Body of pancreas (tissue), 4 donors: ENCODE results near the gene C1orf146. TPM values are rescaled to one million over a fixed set of nuclear protein-coding genes. Genes with fewer than 3 reads are reported as not detected.
"Not testable (repeated sequence)": the region's sequence is repeated elsewhere in the genome, so short reads cannot be mapped to it uniquely, and the experiment has no call there.

Source experiments
- ATAC-seq: fragments of 150-250 bp; one replicate; pipeline ENCODE4 v1.9.1; 2016
- DNase-seq, 4 donors: peaks; one replicate each; pipeline ENCODE4 v3.0.0-alpha.2; 2019
- H3K27ac ChIP-seq, 4 donors: fragments of 200-600 bp; sonication (generic); 1 replicate in 3 of 4; 2 replicates in 1 of 4; pipeline versions ENCODE4 v1.5.1 to v1.6.1; 2016 to 2019; ENCODE audit warnings: mild to moderate bottlenecking in 1 of 4, mixed read lengths in 1 of 4, moderate library complexity in 1 of 4
- H3K27me3 ChIP-seq, 2 donors: fragments of 200-600 bp; sonication (generic); one replicate each; pipeline ENCODE4 v1.6.0; 2016; ENCODE audit warnings: mild to moderate bottlenecking in 1 of 2
- H3K36me3 ChIP-seq, 2 donors: fragments of 200-600 bp; sonication (generic); replicated peaks in 1 of 2; 2 replicates each; pipeline ENCODE4 v1.5.1; 2016; ENCODE audit warnings: low read depth in 2 of 2; ENCODE audit not compliant: insufficient read depth in 1 of 2
- H3K4me1 ChIP-seq: fragments of 200-600 bp; sonication (generic); one replicate; pipeline ENCODE4 v1.6.0; 2016
- H3K4me3 ChIP-seq, 2 donors: fragments of 200-600 bp; sonication (generic); 1 replicate in 1 of 2; 2 replicates in 1 of 2; pipeline ENCODE4 v1.5.1; 2016 to 2019
- H3K9me3 ChIP-seq, 3 donors: fragments of 200-600 bp; sonication (generic); 1 replicate in 2 of 3; 2 replicates in 1 of 3; pipeline ENCODE4 v1.5.1; 2016
- POLR2A ChIP-seq, 3 donors: fragments of 450-650 bp; IDR thresholded peaks; one replicate each; pipeline ENCODE4 v1.6.1; 2016; ENCODE audit warnings: antibody characterized with exemption in 3 of 3, mild to moderate bottlenecking in 2 of 3
- WGBS, 2 donors: methylation state at CpG; one replicate each; pipeline ENCODE4 v1.1.5; 2017; 5-methylcytosine and 5-hydroxymethylcytosine counted together
- intact Hi-C: fragments of 100-400 bp; cut with DNase I; formaldehyde crosslinking; loops from one replicate; pipeline ENCODE4 v1.15.1; 2023
- total RNA-seq, 2 donors: library from RNA; depleted of rRNA; stranded (reverse); fragments of >200 nt; gene quantifications; one replicate each; pipeline ENCODE4 v1.1.0, GENCODE V29; 2016
- TF ChIP-seq, protein P1 (sequence below), 7 experiments: fragments of 450-650 bp in 4 of 7; fragments of 200-600 bp in 3 of 7; sonication (generic) in 3 of 7; IDR thresholded peaks; one replicate each; pipeline ENCODE4 v1.5.1; 2016 to 2019; ENCODE audit warnings: antibody characterized with exemption in 7 of 7

The C1orf146 gene
- total RNA-seq, 2 donors from 2014 or later = not detected

DNA sequence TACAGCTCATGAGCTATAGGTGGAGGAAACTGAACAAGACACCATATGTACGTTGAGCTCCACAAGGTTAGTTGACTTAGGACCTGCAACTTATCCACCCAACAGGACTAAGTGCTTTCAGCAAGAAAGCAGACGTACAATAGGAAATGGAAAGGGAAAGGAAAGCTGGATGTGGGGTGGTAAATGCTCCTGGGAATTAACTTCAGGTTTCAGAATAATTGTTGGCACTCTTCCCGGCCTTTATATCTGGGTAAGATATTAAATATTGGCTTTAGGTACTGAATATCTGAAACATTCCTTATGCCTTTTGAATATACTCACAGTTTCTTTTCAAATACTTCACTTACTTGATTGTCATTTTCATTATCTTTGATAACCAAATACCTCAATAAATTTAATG lies 44.8 kb downstream of the C1orf146 start:
- no peak for TF ChIP-seq POLR2A (IDR thresholded peaks at IDR 0.05)
- TF ChIP-seq, protein P1, sequence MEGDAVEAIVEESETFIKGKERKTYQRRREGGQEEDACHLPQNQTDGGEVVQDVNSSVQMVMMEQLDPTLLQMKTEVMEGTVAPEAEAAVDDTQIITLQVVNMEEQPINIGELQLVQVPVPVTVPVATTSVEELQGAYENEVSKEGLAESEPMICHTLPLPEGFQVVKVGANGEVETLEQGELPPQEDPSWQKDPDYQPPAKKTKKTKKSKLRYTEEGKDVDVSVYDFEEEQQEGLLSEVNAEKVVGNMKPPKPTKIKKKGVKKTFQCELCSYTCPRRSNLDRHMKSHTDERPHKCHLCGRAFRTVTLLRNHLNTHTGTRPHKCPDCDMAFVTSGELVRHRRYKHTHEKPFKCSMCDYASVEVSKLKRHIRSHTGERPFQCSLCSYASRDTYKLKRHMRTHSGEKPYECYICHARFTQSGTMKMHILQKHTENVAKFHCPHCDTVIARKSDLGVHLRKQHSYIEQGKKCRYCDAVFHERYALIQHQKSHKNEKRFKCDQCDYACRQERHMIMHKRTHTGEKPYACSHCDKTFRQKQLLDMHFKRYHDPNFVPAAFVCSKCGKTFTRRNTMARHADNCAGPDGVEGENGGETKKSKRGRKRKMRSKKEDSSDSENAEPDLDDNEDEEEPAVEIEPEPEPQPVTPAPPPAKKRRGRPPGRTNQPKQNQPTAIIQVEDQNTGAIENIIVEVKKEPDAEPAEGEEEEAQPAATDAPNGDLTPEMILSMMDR (IDR thresholded peaks at IDR 0.05) = no peak
- Histone ChIP-seq H3K9me3 (no peaks in the 10 kb centered on the region), H3K27me3 (no peaks in the 10 kb centered on the region), H3K4me3 (no peak overlapping the region), H3K4me1 (no peaks in the 10 kb centered on the region), H3K36me3 (peaks cover 0 to 8% of the 10 kb centered on the region in 2 donors), H3K27ac (no peak overlapping the region)
- 67% methylated on average over 3 of the region's 3 CpGs for WGBS, 2 donors
- no peak for DNase-seq
- ATAC-seq = no peak
- intact Hi-C loops = no loop called here

DNA sequence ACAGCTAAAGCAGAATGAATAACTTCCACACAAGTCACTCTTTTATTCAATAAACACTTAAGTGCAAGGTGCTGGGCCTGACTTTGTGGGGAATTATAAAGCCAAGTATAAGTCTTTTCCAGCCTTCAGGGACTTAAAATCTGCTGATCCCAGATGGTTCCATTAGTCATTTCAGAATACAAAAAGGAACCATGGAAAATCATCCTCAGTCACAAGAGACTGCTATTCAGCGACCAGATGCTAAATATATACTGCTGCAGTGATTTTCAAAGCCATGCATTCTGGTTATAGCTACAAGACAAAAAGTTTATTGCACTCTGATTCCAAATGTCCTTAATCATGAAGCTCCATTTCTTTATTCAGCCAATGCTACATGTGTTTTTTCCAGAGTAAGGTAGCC lies 55.3 kb downstream of the C1orf146 start:
- no peak for ATAC-seq
- TF ChIP-seq POLR2A (IDR thresholded peaks at IDR 0.05) = no peak
- TF ChIP-seq, protein P1 (IDR thresholded peaks at IDR 0.05) = no peak

DNA sequence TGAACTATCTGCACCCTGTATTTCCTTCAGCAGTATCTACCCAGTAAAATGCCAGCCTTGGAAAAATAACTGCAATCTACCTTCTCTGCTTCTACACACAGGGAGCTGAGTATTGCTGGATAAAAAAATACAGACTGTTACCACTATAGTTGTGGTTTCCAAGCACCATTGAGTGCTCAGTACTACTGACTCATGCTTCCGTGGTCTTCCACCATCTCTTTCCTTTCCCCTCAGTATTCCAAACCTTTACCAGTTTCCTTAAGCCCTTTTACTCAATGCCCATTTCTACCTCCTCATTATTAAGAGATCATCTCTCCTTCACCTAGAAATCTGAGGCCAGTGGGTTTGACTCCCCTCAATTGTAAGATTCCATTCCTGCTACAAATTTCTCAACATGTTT lies 57.2 kb downstream of the C1orf146 start:
- Histone ChIP-seq H3K27me3 (no peaks in the 10 kb centered on the region), H3K4me3 (no peak overlapping the region), H3K9me3 (no peaks in the 10 kb centered on the region), H3K36me3 (no peaks in the 10 kb centered on the region), H3K27ac (no peak overlapping the region), H3K4me1 (no peaks in the 10 kb centered on the region)
- TF ChIP-seq POLR2A (IDR thresholded peaks at IDR 0.05) = no peak
- TF ChIP-seq, protein P1 (IDR thresholded peaks at IDR 0.05) = no peak
- ATAC-seq (no peak), DNase-seq (no peak)
- WGBS, 2 donors = 88 to 96% methylated on average over 1 of the region's 1 CpG
- intact Hi-C loops = no loop called here

More for the DNA sequence above, 55.3 kb downstream of the C1orf146 start:
- no peak for DNase-seq
- Histone ChIP-seq H3K9me3 (no peaks in the 10 kb centered on the region), H3K4me1 (no peaks in the 10 kb centered on the region), H3K27me3 (no peaks in the 10 kb centered on the region), H3K4me3 (no peak overlapping the region), H3K27ac (no peak overlapping the region), H3K36me3 (no peaks in the 10 kb centered on the region)
- intact Hi-C loops = no loop called here
- WGBS, 2 donors = 89 to 96% methylated on average over 1 of the region's 1 CpG

DNA sequence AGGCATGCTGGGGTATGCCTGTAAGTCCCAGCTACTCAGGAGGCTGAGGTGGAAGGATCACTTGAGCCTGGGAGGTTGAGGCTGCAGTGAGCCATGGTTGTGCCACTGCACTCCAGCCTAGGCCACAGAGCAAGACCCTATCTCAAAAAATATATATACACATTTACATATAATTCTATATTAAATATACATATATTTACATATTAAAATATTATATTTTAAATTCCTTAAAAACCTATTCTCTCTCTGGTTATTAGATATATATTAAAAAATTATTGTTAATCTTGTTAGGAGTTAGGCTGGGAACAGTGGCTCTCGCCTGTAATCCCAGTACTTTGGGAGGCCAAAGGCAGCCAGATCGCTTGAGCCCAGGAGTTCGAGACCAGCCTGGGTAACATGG lies 58.4 kb downstream of the C1orf146 start:
- H3K27ac ChIP-seq = no peak overlapping the region
- no peaks in the 10 kb centered on the region for H3K36me3 ChIP-seq
- no peak for ATAC-seq
- no peaks in the 10 kb centered on the region for H3K27me3 ChIP-seq
- no peak overlapping the region for H3K4me3 ChIP-seq
- no peaks in the 10 kb centered on the region for H3K9me3 ChIP-seq
- intact Hi-C loops = no loop called here
- no peaks in the 10 kb centered on the region for H3K4me1 ChIP-seq
- DNase-seq = no peak
- WGBS, 2 donors = 92 to 98% methylated on average over 3 of the region's 3 CpGs
- TF ChIP-seq POLR2A (IDR thresholded peaks at IDR 0.05) = no peak
- TF ChIP-seq, protein P1 (IDR thresholded peaks at IDR 0.05) = no peak

DNA sequence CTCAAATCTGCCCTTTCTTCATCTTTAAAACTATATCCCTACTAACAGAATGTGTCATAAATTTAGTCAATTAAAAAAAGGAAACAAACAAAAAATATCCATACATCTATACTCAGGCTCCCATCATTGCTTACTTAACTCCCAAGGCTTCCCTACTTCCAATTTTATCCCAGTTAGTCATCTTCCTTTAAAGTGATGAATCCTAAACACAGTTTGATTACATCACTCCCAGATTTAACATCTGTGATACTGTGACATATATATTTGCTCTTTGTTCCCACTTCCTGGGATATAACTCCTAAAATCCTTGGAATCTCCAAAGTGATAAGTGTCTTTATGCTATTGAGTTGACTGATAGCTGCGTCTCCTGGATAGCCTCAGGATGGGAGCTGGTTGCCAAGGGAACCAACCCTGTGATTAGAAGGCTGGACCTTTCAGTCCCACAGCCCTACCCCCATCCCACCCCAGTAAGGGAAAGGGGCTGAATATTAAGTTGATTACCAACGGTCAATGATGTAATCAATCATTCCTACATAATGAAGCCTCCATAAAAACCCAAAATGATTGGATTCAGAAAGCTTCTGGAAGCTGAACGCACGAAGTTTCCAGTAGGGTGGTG lies 59.5 kb downstream of the C1orf146 start:
- no peak for ATAC-seq
- H3K27ac ChIP-seq = no peak overlapping the region
- no peaks in the 10 kb centered on the region for H3K27me3 ChIP-seq
- intact Hi-C loops = no loop called here
- no peak for DNase-seq
- H3K4me3 ChIP-seq = no peak overlapping the region
- H3K4me1 ChIP-seq = no peaks in the 10 kb centered on the region
- 95% methylated on average over 4 of the region's 4 CpGs for WGBS, 2 donors
- no peaks in the 10 kb centered on the region for H3K9me3 ChIP-seq
- TF ChIP-seq, protein P1 (IDR thresholded peaks at IDR 0.05) = no peak
- TF ChIP-seq POLR2A (IDR thresholded peaks at IDR 0.05) = no peak
- H3K36me3 ChIP-seq = no peaks in the 10 kb centered on the region

DNA sequence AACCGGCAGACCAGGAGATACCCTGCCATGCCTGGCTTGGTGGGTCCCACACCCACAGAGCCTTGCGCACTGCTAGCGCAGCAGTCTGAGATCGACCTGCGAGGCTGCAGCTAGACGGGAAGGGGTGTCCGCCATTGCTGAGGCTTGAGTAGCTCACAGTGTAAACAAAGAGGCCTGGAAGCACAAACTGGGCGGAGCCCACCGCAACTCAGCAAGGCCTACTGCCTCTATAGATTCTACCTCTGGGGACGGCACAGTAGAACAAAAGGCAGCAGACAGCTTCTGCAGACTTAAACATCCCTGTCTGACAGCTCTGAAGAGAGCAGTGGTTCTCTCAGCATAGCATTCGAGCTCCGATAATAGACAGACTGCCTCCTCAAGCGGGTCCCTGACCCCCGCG lies 62.1 kb downstream of the C1orf146 start:
- intact Hi-C loops, H3K36me3 ChIP-seq, DNase-seq, ATAC-seq, H3K27me3 ChIP-seq, H3K4me1 ChIP-seq, H3K9me3 ChIP-seq, H3K27ac ChIP-seq, H3K4me3 ChIP-seq: not testable (repeated sequence)
- 94 to 100% methylated on average over 3 to 15 of the region's 15 CpGs for WGBS, 2 donors

DNA sequence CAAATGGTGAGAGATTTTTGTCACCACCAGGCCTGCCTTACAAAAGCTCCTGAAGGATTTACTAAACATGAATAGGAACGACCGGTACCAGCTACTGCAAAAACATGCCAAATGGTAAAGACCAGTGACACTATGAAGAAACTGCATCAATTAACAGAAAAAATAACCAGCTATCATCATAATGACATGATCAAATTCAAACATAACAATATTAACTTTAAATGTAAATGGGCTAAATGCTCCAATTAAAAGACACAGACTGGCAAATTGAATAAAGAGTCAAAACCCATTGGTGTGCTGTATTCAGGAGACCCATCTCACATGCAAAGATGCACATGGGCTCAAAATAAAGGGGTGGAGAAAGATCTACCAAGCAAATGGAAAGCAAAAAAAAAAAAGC lies 63.7 kb downstream of the C1orf146 start:
- H3K36me3 ChIP-seq, H3K4me1 ChIP-seq, ATAC-seq, intact Hi-C loops, H3K4me3 ChIP-seq, H3K27me3 ChIP-seq, H3K9me3 ChIP-seq, DNase-seq, H3K27ac ChIP-seq: not testable (repeated sequence)
- 94 to 97% methylated on average over 2 of the region's 2 CpGs for WGBS, 2 donors
